ENCODE data around the gene EFCAB6.

Gene EFCAB6

GRCh38 chr22:43747877-43748276, 64.2 kb downstream of the EFCAB6 start:
- no peak for DNase-seq (ENCODE audit: low read depth, low spot score)
- in situ Hi-C loops (cut with HindIII; ENCODE audit: low sequenced_read_pairs), result no loop called here
- H3K4me3 ChIP-seq (ENCODE audit: low read depth, low read length), result no peak overlapping the region
- TF ChIP-seq CTCF (IDR thresholded peaks at IDR 0.05; ENCODE audit: low read depth, low read length), result no peak

DNA sequence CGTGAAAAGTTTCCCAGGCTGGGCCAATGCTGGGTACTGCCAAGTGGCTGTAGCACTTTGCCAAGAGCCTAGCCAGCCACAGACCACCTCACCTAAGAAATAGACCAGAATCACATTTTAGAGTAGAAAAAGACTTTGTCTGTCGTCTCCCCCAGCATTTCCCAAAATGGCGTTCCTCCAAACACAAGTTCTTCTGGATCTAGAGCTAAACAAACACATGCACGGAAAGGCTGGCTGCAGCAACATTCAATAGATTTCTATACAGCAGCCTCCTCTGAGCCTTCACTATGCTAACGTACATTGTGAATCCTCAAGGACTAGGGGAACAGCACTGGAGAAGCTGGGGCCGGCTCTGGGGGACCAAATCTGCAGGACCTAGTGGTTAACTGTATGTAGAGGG, 65.0 kb downstream of the EFCAB6 start:
- TF ChIP-seq CTCF (IDR thresholded peaks at IDR 0.05; ENCODE audit: low read depth, low read length), result no peak
- DNase-seq (ENCODE audit: low read depth, low spot score), result no peak
- in situ Hi-C loops (cut with HindIII; ENCODE audit: low sequenced_read_pairs), result no loop called here
- H3K4me3 ChIP-seq (ENCODE audit: low read depth, low read length), result no peak overlapping the region

DNA sequence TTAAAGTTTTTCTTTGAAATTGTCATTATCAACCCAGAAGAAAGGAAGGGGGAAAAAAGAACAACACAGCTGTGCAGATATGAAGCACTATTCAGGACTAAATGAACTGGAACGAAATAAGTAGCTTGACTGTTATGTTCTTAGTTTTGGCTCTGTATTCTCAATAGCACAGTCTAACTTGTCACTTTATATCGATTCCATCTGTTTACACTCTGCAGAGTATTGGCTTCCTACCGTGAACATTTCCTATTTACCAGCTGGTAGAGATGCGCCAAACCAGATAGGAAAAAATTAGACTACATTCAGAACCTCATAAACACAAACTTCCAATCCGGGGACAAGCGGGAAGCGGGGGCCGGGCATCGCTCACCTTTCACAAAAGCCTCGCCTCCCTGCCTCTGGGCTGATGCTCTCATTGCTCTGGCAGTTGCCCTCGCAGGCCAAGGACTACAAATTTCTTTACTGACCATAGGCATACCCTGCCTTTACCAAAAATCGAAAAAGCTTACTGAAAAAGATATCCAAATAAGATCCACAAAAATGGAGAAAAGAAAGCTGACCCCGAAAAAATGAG, 66.2 kb downstream of the EFCAB6 start:
- TF ChIP-seq CTCF (IDR thresholded peaks at IDR 0.05; ENCODE audit: low read depth, low read length), result no peak
- H3K4me3 ChIP-seq (ENCODE audit: low read depth, low read length), result no peak overlapping the region
- in situ Hi-C loops (cut with HindIII; ENCODE audit: low sequenced_read_pairs), result no loop called here
- no peak for DNase-seq (ENCODE audit: low read depth, low spot score)

GRCh38 chr22:43745411-43745770, 66.7 kb downstream of the EFCAB6 start:
- no peak for DNase-seq (ENCODE audit: low read depth, low spot score)
- no peak overlapping the region for H3K4me3 ChIP-seq (ENCODE audit: low read depth, low read length)
- in situ Hi-C loops (cut with HindIII; ENCODE audit: low sequenced_read_pairs), result no loop called here
- TF ChIP-seq CTCF (IDR thresholded peaks at IDR 0.05; ENCODE audit: low read depth, low read length), result no peak

DNA sequence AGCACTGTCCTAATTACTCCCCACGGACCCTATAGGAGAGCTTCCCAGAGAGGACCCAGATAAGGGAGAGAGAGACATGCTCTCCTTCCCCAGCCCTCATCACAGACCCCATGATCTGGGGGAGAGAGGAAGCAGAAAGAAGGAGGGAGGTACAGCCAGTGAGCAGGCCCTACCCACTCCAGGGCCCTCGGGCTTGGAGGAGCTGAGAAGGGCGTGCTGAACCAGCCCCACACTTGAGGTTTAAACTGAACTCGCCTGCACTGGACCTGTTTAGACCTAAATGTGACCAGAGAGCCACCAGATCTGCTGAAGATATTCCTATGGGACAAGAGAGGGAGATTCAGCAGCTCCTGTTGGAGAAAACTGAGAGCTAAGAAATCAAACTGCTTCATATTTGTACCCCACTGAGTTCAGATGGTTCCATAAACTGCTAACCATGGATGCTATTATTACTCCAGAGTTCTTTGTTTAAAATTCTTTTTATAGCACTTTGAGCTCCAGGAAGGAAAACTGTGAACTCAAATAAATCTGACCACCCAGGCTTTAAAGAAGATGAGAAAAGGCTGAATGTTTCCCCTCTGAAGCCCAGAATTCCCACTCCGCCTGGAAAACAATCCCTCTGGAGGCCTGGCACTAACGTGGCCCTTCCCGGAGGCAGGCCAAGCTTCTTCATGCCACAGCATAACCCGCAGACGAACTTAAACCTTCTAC, 67.2 kb downstream of the EFCAB6 start:
- no peak for DNase-seq (ENCODE audit: low read depth, low spot score)
- TF ChIP-seq CTCF (IDR thresholded peaks at IDR 0.05; ENCODE audit: low read depth, low read length), result no peak
- in situ Hi-C loops (cut with HindIII; ENCODE audit: low sequenced_read_pairs), result no loop called here
- H3K4me3 ChIP-seq (ENCODE audit: low read depth, low read length), result no peak overlapping the region

- no peak for TF ChIP-seq CTCF (IDR thresholded peaks at IDR 0.05; ENCODE audit: low read depth, low read length)
- H3K4me3 ChIP-seq (ENCODE audit: low read depth, low read length), result no peak overlapping the region
- in situ Hi-C loops (cut with HindIII; ENCODE audit: low sequenced_read_pairs), result no loop called here
- DNase-seq (ENCODE audit: low read depth, low spot score), result no peak
Measured at GRCh38 chr22:43743929-43744643, 68.0 kb downstream of the EFCAB6 start.

Data from astrocyte of the spinal cord (primary cell).